Left lung (tissue), 10 donors: ENCODE results near the gene MGAT5B. TPM values are rescaled to one million over a fixed set of nuclear protein-coding genes. Genes with fewer than 3 reads are reported as not detected.

Experiments
- ATAC-seq: fragments of 200-7000 bp; cut with Tn5 transposase; one replicate; pipeline ENCODE4 v1.9.1; 2020; ENCODE audit warnings: moderate library complexity
- DNase-seq, 4 donors: peaks; one replicate each; pipeline ENCODE4 v3.0.0-alpha.2; 2013 to 2020
- H3K27ac ChIP-seq, 2 donors: fragments of 200-600 bp; sonication (generic) in 1 of 2; one replicate each; pipeline versions ENCODE4 v1.5.0 to v1.8.0; 2020 to 2021
- H3K27me3 ChIP-seq, 2 donors: fragments of 200-600 bp; sonication (generic) in 1 of 2; one replicate each; pipeline versions ENCODE4 v1.5.0 to v1.8.0; 2020 to 2021
- H3K36me3 ChIP-seq, 2 donors: fragments of 200-600 bp; sonication (generic) in 1 of 2; one replicate each; pipeline versions ENCODE4 v1.5.0 to v1.8.0; 2020 to 2021
- H3K4me1 ChIP-seq, 2 donors: fragments of 200-600 bp; one replicate each; pipeline ENCODE4 v1.8.0; 2021
- H3K4me3 ChIP-seq, 2 donors: fragments of 200-600 bp; sonication (generic) in 1 of 2; one replicate each; pipeline versions ENCODE4 v1.5.0 to v1.8.0; 2020 to 2021; ENCODE audit warnings: mild to moderate bottlenecking in 1 of 2
- H3K9me3 ChIP-seq, 2 donors: fragments of 200-600 bp; sonication (generic) in 1 of 2; one replicate each; pipeline versions ENCODE4 v1.5.0 to v1.8.0; 2020 to 2021
- CTCF ChIP-seq, 2 donors: fragments of 200-600 bp; sonication (generic) in 1 of 2; IDR thresholded peaks; one replicate each; pipeline versions ENCODE4 v1.5.0 to v1.8.0; 2021; ENCODE audit warnings: antibody characterized with exemption in 2 of 2
- intact Hi-C, 2 donors: fragments of 100-400 bp; cut with DNase I; formaldehyde crosslinking; loops; one replicate each; pipeline versions ENCODE4 v1.11.2 to v1.14.2; 2022
- polyA plus RNA-seq, 6 donors: library from polyadenylated mRNA; unstranded; fragments of 120-200 nt; gene quantifications; one replicate each; pipeline ENCODE4 v1.2.1, GENCODE V29; 2013; ENCODE audit not compliant: insufficient read length in 6 of 6
- total RNA-seq, 2 donors: library from RNA; stranded (reverse); fragmentation: NEBNext Ultra II Directional; extraction: Animal tissue kit (Norgen Biotek cat#: 25700); gene quantifications; one replicate each; pipeline ENCODE4 v1.2.1, GENCODE V29; 2021
- donor health status: DM: no; HTN: yes; CAD: no.
- donor health status: DM: no; HTN: no; CAD: no.

MGAT5B gene
- total and polyA plus RNA-seq, 8 donors, result 1.0 to 1.9 (median 1.3) TPM

- H3K27me3 ChIP-seq, result no peaks in the 10 kb centered on the region
- TF ChIP-seq CTCF (IDR thresholded peaks at IDR 0.05), result no peak
- no peaks in the 10 kb centered on the region for H3K36me3 ChIP-seq
- DNase-seq (peak in 1 of 4 donors; percentile 17), ATAC-seq (no peak)
- H3K9me3 ChIP-seq, result no peaks in the 10 kb centered on the region
- no peak overlapping the region for H3K27ac ChIP-seq
- intact Hi-C loops, result no loop called here
- no peaks in the 10 kb centered on the region for H3K4me1 ChIP-seq
- H3K4me3 ChIP-seq, result no peak overlapping the region
Observed at GRCh38 chr17:76934561-76935320, 66.5 kb downstream of the MGAT5B start.

- Histone ChIP-seq H3K4me3 (no peak overlapping the region), H3K4me1 (no peaks in the 10 kb centered on the region), H3K27me3 (no peaks in the 10 kb centered on the region), H3K27ac (no peak overlapping the region), H3K9me3 (no peaks in the 10 kb centered on the region), H3K36me3 (no peaks in the 10 kb centered on the region)
- TF ChIP-seq CTCF (IDR thresholded peaks at IDR 0.05), result no peak
- DNase-seq, result no peak
- intact Hi-C loops, result no loop called here
- no peak for ATAC-seq
Observed at GRCh38 chr17:76935331-76935730, 67.1 kb downstream of the MGAT5B start.

- no peak for ATAC-seq
Observed at GRCh38 chr17:76937238-76937637, 69.0 kb downstream of the MGAT5B start.

GRCh38 chr17:76938009-76938408 lies 69.8 kb downstream of the MGAT5B start:
- no peak overlapping the region for H3K27ac ChIP-seq
- no peak for TF ChIP-seq CTCF (IDR thresholded peaks at IDR 0.05)
- no peaks in the 10 kb centered on the region for H3K4me1 ChIP-seq
- H3K36me3 ChIP-seq, result no peaks in the 10 kb centered on the region
- H3K4me3 ChIP-seq, result no peak overlapping the region
- DNase-seq (peak in 1 of 4 donors; percentile 65), ATAC-seq (no peak)
- intact Hi-C loops, result no loop called here
- no peaks in the 10 kb centered on the region for H3K27me3 ChIP-seq
- no peaks in the 10 kb centered on the region for H3K9me3 ChIP-seq

More at GRCh38 chr17:76937238-76937637, 69.0 kb downstream of the MGAT5B start:
- no peak for DNase-seq
- H3K27ac ChIP-seq, result no peak overlapping the region
- H3K4me1 ChIP-seq, result no peaks in the 10 kb centered on the region
- TF ChIP-seq CTCF (IDR thresholded peaks at IDR 0.05), result no peak
- no peak overlapping the region for H3K4me3 ChIP-seq
- no peaks in the 10 kb centered on the region for H3K9me3 ChIP-seq
- H3K27me3 ChIP-seq, result no peaks in the 10 kb centered on the region
- no peaks in the 10 kb centered on the region for H3K36me3 ChIP-seq
- intact Hi-C loops, result no loop called here

GRCh38 chr17:76940295-76940694 lies 72.1 kb downstream of the MGAT5B start:
- no peak for TF ChIP-seq CTCF (IDR thresholded peaks at IDR 0.05)
- no peak overlapping the region for H3K4me3 ChIP-seq
- intact Hi-C loops, result no loop called here

More at GRCh38 chr17:76940295-76940694, 72.1 kb downstream of the MGAT5B start:
- Histone ChIP-seq H3K9me3 (no peaks in the 10 kb centered on the region), H3K27me3 (no peaks in the 10 kb centered on the region), H3K4me1 (no peaks in the 10 kb centered on the region), H3K27ac (no peak overlapping the region), H3K36me3 (no peaks in the 10 kb centered on the region)
- ATAC-seq (no peak), DNase-seq (peak in 1 of 4 donors; percentile 68)
